Activated T-helper 2 cell treated with anti-CD3 and anti-CD28 coated beads, Interferon-gamma antibody, Interleukin-2, Interleukin-4, amounts not matched to agents 10 μg/mL and 5 μg/mL and 100 μg/mL, durations not matched to agents 14 hours and 24 hours and 36 hours (primary cell): ENCODE measurements around the gene HIBCH. TPM values are rescaled to one million over a fixed set of nuclear protein-coding genes. Genes with fewer than 3 reads are reported as not detected.
A peak's percentile ranks its signal among the peaks of the same experiment; 100 is the strongest.
"Not testable (repeated sequence)": the region's sequence is repeated elsewhere in the genome, so short reads cannot be mapped to it uniquely, and the experiment has no call there.

Experiments
- DNase-seq: peaks from one replicate; pipeline ENCODE4 v3.0.0; 2021; ENCODE audit warnings: low spot score
- H3K27ac Mint-ChIP-seq: one replicate; pipeline ENCODE4 v1.8.0; 2021; ENCODE audit warnings: mixed read lengths
- H3K27me3 Mint-ChIP-seq: one replicate; pipeline ENCODE4 v1.8.0; 2021; ENCODE audit warnings: low read depth, mixed read lengths
- H3K36me3 Mint-ChIP-seq: one replicate; pipeline ENCODE4 v1.8.0; 2021; ENCODE audit warnings: low read depth, mixed read lengths
- H3K4me1 Mint-ChIP-seq: one replicate; pipeline ENCODE4 v1.8.0; 2021; ENCODE audit warnings: low read depth, mixed read lengths
- H3K4me3 Mint-ChIP-seq: one replicate; pipeline ENCODE4 v1.8.0; 2021; ENCODE audit warnings: low read depth, mild to moderate bottlenecking, moderate library complexity, mixed read lengths
- H3K9me3 Mint-ChIP-seq: one replicate; pipeline ENCODE4 v1.8.0; 2021; ENCODE audit warnings: mixed read lengths
- intact Hi-C: fragments of 100-400 bp; cut with micrococcal nuclease; formaldehyde crosslinking; loops from one replicate; pipeline ENCODE4 v1.15.1; 2023
- total RNA-seq: library from RNA; stranded (reverse); gene quantifications from 2 replicates; pipeline ENCODE4 v1.2.3, GENCODE V29; 2022

Gene HIBCH, protein sequence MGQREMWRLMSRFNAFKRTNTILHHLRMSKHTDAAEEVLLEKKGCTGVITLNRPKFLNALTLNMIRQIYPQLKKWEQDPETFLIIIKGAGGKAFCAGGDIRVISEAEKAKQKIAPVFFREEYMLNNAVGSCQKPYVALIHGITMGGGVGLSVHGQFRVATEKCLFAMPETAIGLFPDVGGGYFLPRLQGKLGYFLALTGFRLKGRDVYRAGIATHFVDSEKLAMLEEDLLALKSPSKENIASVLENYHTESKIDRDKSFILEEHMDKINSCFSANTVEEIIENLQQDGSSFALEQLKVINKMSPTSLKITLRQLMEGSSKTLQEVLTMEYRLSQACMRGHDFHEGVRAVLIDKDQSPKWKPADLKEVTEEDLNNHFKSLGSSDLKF
- 24.5 and 26.0 TPM in 2 replicates for total RNA-seq

DNA sequence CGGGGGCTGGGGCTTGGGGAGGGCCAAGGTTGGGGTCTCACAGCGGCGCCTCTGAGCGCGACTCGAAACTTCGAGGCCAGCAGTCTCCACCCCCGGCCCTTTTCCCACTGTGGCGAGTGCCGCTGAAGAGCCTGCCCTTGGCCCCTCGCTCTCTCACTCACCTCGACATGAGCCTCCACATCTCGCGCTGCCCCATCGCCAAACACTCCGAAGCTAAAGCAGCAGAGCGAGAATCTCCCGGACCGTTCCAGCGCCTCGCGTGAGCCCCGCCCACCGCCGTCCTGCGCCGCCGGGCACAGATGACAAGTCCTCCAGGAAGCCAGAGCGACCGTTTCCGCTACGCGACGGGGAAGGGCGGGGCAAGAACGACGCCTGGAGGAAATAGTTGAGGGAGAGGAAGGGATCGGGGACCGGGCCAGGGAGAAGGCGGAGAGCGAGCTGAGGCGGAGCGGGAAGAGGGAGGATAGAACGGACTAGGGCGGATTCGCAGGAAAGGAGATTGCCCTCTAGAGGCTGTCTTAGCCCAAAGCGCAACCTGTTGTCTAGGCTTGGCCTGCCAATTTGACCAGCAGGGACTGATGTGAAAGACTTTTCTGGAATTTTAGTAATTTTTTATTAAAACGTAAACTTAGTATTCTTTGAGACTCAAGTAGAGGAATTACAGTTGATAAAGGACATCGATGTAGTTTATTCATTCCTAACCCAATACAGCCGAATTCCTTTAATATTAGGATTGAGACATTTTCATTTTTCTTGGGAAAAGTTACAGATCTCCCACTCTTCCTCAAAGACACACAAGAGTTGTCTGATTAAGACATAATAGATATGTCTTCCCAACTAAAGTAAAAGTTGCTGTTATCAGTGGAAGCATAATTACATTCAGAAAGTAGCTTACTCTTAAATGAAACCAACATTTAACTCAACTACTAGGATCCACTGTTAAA, at the start of gene HIBCH:
Gene HIBCH (minus strand): TSS at position 272 of the 944 bp plus-strand sequence. CDS start 76 bp downstream, at position 196.
- Mint-ChIP-seq H3K4me3 (peak within 1 kb of the TSS; percentile 94), H3K27me3 (no peaks in the 10 kb centered on the region), H3K9me3 (no peaks in the 10 kb centered on the region), H3K4me1 (peaks cover 51% of the 10 kb centered on the region), H3K36me3 (peaks cover 13% of the 10 kb centered on the region), H3K27ac (peak within 1 kb of the TSS; percentile 96)
- DNase-seq, result peak; percentile 82
- intact Hi-C loops, result loop anchor here (1.0 to 10.0 kb wide), 9 partner anchors 24 to 879 kb away; partner anchors contain the start of genes ASNSD1, MFSD6, ORMDL1 and OSGEPL1

DNA sequence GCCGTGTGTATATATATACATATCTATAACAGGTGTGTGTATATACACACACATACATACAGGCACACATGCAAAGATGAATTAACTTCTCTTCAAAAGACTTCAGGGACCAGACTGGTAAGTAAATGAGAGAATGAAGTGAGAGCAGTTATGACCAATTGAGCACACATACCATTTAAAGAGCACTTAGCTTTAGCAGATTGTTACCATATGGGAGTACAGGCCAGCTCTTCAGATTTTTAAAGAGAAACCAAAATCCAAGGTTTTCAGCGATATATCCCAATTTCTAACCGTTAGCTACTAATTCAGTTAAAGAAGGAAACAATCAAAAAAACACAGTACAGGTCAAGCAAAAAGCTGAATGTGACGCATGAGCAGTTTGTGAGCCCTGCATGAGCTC, 47.5 kb upstream of the HIBCH start:
- H3K4me1 Mint-ChIP-seq, result peaks cover 1% of the 10 kb centered on the region
- intact Hi-C loops, result no loop called here
- no peak overlapping the region for H3K27ac Mint-ChIP-seq
- H3K27me3 Mint-ChIP-seq, result no peaks in the 10 kb centered on the region
- DNase-seq, result no peak
- no peaks in the 10 kb centered on the region for H3K9me3 Mint-ChIP-seq
- H3K36me3 Mint-ChIP-seq, result peaks cover 29% of the 10 kb centered on the region
- H3K4me3 Mint-ChIP-seq, result no peak overlapping the region

DNA sequence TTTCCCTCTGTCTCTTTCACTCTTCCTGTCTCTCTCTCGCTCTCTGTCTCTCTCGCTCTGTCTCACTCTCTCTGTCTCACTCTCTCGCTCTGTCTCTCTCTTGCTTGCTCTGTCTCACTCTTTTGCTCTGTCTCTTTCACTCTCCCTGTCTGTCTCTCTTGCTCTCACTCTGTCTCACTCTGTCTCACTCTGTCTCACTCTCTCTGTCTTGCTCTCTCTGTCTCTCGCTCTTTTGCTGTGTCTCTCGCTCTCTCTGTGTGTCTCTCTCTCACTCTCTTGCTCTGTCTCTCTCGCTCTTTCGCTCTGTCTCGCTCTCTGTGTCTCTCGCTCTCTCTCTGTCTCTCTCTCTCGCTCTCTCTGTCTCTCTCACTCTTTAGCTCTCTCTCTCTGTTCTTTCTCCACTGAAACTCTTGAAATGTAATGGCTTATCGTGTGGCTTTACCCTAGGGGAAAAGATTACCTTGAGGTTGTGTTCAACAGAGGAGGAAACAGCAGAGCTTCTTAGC, 46.7 kb upstream of the HIBCH start:
- no peaks in the 10 kb centered on the region for H3K9me3 Mint-ChIP-seq
- intact Hi-C loops, result no loop called here
- no peak for DNase-seq
- peaks cover 29% of the 10 kb centered on the region for H3K36me3 Mint-ChIP-seq
- no peak overlapping the region for H3K4me3 Mint-ChIP-seq
- H3K4me1 Mint-ChIP-seq, result peaks cover 3% of the 10 kb centered on the region
- no peaks in the 10 kb centered on the region for H3K27me3 Mint-ChIP-seq
- no peak overlapping the region for H3K27ac Mint-ChIP-seq

DNA sequence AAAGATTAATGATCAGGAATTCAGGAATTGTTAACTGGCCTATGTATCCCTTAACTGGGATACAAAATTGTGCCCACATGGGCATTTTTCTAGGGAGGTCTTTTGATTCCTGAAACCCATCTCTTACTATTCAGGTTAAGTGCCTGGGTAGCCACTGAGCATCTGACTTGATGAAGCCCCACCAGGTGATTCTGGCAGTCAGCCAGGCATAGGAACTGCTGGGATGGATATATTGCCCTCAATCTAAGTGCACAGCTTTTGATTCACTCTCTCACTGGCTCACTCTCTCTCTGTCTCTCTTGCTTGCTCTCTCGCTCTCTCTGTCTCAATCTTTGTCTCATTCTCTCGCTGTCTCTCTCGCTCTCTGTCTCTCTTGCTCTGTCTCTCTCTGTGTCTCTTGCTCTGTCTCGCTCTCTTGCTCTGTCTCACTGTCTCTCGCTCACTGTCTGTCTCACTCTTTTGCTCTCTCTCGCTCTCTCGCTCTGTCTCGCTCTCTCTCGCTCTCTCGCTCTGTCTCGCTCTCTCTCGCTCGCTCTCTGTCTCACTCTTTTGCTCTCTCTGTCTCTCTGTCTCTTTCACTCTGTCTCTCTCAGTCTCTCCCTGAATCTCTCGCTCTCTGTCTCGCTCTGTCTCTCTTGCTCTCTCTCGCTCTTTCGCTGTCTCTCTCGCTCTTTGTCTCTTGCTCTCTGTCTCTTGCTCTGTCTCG, 46.0 kb upstream of the HIBCH start:
- H3K27me3 Mint-ChIP-seq, result no peaks in the 10 kb centered on the region
- peaks cover 5% of the 10 kb centered on the region for H3K4me1 Mint-ChIP-seq
- H3K4me3 Mint-ChIP-seq, result no peak overlapping the region
- peaks cover 29% of the 10 kb centered on the region for H3K36me3 Mint-ChIP-seq
- intact Hi-C loops, result no loop called here
- H3K9me3 Mint-ChIP-seq, result no peaks in the 10 kb centered on the region
- no peak overlapping the region for H3K27ac Mint-ChIP-seq
- DNase-seq, result no peak

DNA sequence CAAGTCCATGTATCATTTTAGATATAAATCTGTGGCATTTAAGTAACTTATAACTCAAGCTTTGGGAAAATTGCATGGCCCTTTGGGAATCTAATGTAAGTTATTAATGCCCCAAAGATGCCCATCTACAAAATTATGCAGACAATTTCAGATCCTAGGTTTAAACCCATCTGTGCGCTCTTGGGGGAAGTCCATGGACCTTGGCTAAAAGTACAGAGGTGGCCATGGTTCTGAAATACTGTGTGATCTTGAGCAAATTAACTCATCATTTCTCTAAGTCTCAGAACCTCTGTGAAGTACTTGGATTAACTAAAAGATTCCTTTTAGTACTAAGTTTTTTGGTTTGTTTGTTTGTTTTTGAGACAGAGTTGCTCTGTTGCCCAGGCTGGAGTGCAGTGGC, 43.3 kb upstream of the HIBCH start:
- Mint-ChIP-seq H3K9me3 (no peaks in the 10 kb centered on the region), H3K36me3 (peaks cover 5% of the 10 kb centered on the region), H3K27ac (no peak overlapping the region), H3K4me3 (no peak overlapping the region), H3K4me1 (peaks cover 17% of the 10 kb centered on the region), H3K27me3 (no peaks in the 10 kb centered on the region)
- DNase-seq, result no peak
- intact Hi-C loops, result no loop called here

DNA sequence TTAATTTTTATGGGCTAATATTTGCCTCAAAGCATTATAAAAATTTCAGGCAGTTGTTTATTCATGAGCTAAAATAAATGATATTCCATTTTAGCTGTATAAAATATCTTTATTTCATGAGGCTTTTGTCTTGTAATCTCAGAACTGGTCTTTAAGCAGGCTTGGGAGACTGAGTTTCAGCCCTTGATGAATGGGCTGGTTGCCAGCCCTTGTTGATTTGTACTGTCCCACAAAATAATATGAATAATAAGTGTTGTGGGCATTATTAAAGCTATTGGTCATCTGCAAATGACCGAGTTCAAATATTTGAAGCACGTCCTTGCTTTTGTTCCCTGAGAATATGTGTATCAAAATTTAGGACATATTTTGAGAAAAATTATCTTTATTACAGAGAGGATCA, 41.9 kb upstream of the HIBCH start:
- H3K9me3 Mint-ChIP-seq, result no peaks in the 10 kb centered on the region
- no peak overlapping the region for H3K4me3 Mint-ChIP-seq
- no peaks in the 10 kb centered on the region for H3K27me3 Mint-ChIP-seq
- peaks cover 17% of the 10 kb centered on the region for H3K4me1 Mint-ChIP-seq
- no peak overlapping the region for H3K27ac Mint-ChIP-seq
- peaks cover 3% of the 10 kb centered on the region for H3K36me3 Mint-ChIP-seq
- intact Hi-C loops, result no loop called here
- DNase-seq, result no peak

DNA sequence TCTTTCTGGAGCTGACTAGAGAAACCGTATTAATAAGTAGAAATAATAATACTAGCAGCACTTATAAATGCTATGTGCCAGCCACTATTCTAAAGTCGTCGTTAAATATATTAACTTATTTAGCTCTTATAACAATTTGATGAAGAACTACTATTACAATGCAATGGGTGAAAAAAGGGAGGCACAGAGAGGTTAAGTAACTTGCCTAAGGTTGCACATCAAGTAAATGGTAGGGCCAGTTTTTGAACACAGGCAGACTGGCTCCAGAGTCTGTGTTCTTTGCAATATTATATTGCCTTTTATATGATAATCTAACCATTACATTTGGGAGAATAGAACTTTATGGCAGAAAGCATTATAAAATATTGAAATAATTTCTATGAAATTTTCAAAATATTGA, 41.3 kb upstream of the HIBCH start:
- intact Hi-C loops, result no loop called here
- no peak for DNase-seq
- Mint-ChIP-seq H3K4me1 (peaks cover 17% of the 10 kb centered on the region), H3K4me3 (no peak overlapping the region), H3K27ac (no peak overlapping the region), H3K27me3 (no peaks in the 10 kb centered on the region), H3K36me3 (peaks cover 3% of the 10 kb centered on the region), H3K9me3 (no peaks in the 10 kb centered on the region)

DNA sequence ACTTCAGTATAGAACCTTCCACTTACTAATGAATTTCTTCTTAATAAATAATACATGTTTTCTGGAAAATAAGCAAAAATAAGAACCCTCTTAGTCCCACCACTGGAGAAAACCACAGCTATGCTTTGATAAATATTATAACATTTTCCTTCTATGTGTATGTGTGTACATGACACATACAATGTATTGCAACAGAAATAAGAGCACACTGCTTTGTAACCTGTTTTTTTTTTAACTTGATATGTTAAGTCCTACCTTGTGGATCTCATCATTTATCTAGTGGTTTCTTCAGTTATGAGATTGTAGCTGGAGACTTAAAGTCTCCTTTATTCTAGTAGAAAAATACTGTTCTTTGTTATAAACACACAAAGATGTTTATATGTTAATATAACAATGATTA, 40.9 kb upstream of the HIBCH start:
- intact Hi-C loops, result no loop called here
- Mint-ChIP-seq H3K27me3 (no peaks in the 10 kb centered on the region), H3K4me1 (peaks cover 17% of the 10 kb centered on the region), H3K36me3 (peaks cover 3% of the 10 kb centered on the region), H3K4me3 (peak overlapping the region; percentile 80), H3K9me3 (no peaks in the 10 kb centered on the region), H3K27ac (peak overlapping the region; percentile 63)
- no peak for DNase-seq

DNA sequence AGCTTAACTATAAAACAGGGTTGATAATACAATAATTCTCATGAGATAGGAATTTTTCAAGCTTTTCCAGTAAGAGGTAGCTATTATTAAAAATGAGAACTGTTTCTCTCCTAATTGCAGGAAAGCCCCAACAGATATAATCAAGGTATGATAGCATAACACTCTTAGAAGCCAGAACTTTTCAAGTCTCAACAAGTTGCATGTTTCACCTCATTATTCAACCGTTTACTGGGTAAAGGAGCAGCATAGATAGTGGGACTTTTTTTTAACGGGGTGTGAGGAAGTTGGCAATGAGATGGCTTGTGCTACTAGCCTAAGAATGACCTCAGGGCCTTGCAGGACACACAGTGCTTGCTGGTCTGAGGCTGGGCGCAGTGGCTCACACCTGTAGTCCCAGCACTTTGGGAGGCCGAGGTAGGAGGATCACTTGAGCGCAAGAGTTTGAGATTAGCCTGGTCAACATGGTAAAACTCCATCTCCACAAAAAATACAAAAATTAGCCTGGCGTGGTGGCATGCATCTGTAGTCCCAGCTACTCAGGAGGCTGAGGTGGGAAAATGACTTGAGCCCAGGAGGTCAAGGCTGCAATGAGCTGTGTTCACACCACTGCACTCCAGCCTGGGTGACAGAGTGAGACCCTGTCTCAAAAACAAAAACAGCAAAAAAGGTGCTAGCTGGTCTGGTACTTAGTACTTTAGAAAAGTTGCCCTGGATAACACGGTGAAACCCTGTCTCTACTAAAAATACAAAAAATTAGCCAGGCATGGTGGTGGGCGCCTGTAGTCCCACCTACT, 39.2 kb upstream of the HIBCH start:
- H3K4me3 Mint-ChIP-seq, H3K27me3 Mint-ChIP-seq, intact Hi-C loops, H3K9me3 Mint-ChIP-seq, H3K36me3 Mint-ChIP-seq, DNase-seq: not testable (repeated sequence)
- Mint-ChIP-seq H3K4me1 (peaks cover 17% of the 10 kb centered on the region), H3K27ac (peak overlapping the region; percentile 28)

DNA sequence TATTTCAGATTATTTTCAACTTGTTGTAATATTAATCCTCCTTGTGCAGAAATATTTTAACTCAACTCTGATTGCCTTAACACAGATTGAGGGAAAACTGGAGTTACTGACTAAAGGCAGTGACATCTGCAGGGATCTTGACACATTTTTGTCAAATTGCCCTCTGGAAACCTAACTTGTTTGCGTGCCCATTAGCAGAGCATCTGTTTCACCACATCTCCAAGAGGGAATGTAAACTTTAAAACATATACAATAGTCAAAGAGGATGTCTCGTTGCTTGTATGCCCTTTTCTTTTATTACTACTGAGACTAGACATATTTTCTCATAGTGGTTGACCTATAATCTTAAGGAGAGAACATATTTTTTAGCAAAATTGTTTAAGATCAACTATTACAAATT, 38.0 kb upstream of the HIBCH start:
- H3K27me3 Mint-ChIP-seq, result no peaks in the 10 kb centered on the region
- intact Hi-C loops, result no loop called here
- H3K9me3 Mint-ChIP-seq, result no peaks in the 10 kb centered on the region
- H3K27ac Mint-ChIP-seq, result no peak overlapping the region
- peaks cover 26% of the 10 kb centered on the region for H3K4me1 Mint-ChIP-seq
- no peaks in the 10 kb centered on the region for H3K36me3 Mint-ChIP-seq
- DNase-seq, result no peak
- no peak overlapping the region for H3K4me3 Mint-ChIP-seq

DNA sequence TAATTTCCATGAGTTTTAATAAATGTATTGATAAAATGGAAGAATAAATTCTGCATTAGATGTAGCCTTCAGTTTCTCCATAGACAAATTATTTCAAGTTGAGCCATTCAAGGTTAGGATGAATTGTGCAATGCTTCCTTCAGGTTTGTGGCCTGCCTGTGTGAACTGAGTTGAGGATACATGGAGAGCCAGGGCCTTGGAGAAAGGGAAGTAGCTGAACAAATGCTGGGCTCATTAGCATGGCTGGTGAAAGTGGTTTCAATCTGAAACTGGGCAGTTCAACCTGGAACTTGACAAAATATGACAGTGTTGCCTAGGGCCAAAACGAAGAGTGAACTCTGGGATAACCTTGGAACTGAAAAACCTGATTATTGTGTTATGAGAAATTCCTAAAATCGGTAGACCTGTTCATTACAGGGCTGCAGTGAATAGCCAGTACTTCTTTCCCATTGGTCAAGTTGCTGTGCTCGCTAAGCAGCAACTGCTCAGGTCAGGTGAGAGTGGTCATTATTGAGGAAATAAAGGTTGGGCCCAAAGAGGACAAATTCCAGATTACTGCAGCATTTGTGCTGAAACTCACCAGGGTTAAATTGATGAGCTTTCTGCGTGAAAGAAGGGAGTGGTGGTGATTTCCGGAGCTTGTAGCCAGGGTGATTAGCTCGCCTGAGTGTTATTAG, 36.5 kb upstream of the HIBCH start:
- Mint-ChIP-seq H3K27me3 (no peaks in the 10 kb centered on the region), H3K27ac (no peak overlapping the region), H3K4me1 (peaks cover 25% of the 10 kb centered on the region), H3K9me3 (no peaks in the 10 kb centered on the region), H3K36me3 (no peaks in the 10 kb centered on the region), H3K4me3 (no peak overlapping the region)
- DNase-seq, result no peak
- intact Hi-C loops, result no loop called here
